GM21619 (cell line): Measurements from ENCODE around the gene PAIP1.
"Not testable (repeated sequence)": the region's sequence is repeated elsewhere in the genome, so short reads cannot be mapped to it uniquely, and the experiment has no call there.

Source experiments
- ATAC-seq: cut with Tn5 transposase; IDR thresholded peaks from one replicate; pipeline ENCODE4 v1.9.1; 2021; ENCODE audit not compliant: unreplicated experiment

PAIP1 gene

DNA sequence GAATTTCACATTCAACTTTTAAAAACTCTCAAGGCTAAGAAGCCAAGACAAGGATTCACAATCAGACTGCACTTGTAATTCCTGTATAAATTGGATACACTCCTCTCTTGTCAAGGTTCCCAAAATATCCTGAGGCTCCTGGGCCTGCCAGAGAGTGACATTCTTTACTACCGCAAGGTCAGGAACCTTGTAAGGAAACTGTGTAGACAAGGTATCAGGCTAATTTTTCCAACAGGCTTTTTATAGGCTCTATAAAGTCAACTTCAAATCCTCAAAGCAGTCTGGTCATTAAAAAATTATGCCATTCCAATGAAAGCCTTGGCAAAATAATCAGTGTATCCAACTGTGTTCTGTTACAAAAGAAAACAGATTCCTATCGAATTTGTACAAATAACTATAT lies 15.5 kb upstream of the PAIP1 start:
- no peak for ATAC-seq

DNA sequence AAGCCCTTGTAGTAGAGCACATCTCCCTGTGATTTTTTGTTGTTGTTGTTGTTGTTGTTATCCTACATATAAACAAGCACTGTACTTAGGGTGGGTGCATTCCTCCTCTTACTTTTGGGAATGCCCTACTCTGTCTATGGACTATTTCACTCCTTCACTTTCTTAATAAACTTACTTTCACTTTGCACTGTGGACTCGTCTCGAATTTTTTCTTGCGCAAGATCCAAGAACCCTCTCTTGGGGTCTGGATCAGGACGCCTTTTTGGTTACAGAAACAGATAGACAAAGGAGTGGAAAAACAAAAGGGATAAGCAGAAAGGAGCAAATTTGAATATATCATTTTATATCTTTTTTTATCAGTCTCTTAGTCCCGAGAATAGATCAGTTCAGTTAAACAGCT lies 14.4 kb upstream of the PAIP1 start:
- ATAC-seq: no peak

DNA sequence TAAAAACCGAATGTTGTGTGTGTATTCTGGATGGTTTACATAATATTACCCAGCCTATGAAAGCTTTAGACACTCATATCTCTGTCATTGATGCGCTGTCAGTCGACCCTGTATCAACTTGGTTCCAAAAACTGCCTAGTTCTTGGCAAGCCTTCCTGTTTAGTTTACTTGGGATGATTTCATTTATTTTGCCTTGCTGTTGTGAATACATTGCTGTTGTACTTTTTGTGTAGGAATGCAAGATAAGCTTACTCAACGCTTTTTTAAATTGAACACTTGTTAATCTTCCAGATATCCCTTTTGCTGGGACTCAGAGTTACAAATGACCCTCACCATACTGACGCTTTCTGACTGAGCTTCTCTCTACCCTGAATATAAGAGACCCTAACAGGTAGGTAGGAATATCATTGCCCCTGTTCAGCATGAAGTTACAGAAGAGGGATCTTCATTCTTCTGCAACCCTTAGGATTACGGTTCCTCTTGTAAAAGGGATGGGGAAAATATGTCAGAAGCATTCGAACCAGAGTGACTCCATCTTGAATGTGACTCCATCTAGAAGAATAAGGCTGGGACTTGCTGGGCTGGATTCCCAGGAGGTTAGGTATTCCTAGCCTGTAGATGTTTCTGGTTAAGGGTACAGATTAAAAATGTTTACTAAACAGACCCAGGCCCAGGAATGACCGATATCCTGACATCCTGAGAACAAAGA lies 13.7 kb upstream of the PAIP1 start:
- ATAC-seq: no peak

DNA sequence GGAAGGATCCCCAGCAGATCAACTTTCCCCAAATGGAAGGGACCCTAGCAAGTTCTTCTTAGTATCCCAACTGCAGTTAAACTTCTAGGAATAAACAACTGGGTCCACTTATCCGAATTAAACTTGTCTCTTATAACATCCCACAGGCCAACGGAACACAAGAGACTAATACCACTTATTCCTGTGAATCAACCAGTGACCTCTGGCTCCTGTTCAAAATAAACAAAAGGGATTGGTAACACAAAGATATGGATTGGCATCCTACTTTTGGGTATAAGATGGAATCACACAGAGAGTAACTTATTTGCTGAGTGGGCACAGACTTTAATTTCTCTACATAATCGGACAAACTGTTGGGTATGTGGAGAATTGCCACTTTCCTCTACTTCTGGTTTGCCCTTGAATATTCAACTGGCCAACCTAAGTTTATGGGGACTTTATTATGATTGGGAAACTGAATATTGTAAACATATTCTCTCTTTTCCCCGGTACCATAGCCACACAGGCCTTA lies 12.4 kb upstream of the PAIP1 start:
- no peak for ATAC-seq

DNA sequence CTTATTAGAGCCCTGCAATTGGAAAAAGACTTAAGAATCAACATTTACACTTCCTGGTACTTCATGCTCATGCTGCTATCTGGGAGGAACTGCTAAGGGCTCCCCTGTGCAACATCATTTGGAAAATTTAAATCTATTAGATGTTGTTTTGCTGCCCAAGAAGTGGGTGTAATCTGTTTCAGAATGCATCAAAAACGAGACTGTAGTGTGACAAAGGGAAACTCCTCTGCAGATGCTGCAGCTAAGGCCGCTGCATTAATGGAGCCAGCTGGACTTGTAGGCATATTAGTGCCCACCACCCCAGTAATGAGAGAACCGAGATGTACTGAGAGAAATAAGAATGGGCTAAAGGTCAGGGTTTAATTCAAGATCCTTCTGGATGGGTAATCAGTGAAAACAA lies 11.1 kb upstream of the PAIP1 start:
- ATAC-seq: peak; percentile 54

DNA sequence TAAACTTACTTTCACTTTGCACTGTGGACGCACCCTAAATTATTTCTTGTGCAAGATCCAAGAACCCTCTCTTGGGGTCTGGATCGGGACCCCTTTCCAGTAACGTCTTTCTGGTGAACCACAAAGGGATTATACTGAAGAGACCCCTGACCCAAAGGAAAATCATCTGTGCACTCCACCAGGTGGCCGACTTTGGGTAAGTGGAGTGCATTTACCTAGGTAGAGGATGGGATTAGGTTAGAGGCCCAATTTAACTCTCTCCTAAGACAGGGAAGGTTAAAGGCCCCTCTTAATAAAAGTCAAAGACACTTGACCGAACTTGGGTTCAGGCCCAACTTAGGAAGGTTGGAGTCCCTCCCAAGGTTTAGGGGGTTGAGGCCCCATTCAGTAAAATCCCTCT lies 8.2 kb upstream of the PAIP1 start:
- ATAC-seq: no peak

DNA sequence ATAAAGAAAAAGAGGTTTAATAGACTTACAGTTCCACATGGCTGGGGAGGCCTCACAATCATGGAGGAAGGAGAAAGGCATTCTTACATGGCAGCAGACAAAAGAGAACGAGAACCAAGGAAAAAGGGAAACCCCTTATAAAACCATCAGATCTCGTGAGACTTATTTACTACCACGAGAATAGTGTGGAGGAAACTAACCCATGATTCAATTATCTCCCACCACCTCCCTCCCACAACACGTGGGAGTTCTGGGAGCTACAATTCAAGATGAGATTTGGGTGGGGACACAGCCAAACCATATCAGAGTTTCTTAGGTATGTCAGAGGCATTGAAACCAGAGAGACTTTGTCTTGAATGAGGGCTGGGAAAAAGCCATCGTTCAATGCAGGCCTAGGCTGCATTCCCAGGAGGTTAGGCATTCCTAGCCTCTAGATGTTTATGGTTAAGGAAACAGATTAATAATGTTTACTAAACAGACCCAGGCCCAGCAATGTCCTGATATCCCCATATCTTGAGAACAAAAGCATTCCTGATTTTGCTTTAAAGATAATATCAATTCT lies 7.5 kb upstream of the PAIP1 start:
- no peak for ATAC-seq

DNA sequence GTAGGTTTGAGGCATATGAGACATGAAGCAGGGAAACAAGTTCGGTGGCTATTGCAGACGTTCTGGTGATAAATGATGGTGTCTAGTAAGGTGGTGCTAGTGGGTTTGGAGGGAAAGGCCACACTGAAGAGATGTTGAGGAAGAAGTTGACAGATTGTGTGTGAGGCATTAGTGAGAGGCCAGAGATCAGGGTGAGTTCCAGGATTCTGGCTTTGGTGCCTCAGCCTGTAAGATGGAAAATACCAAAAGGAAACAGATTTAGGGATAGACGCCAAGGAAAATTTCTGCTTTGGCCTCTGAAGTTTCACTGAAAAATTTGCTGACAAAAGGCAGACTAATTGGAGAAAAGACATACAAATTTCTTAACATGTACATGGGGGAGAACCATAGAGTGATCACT lies 6.4 kb upstream of the PAIP1 start:
- no peak for ATAC-seq

DNA sequence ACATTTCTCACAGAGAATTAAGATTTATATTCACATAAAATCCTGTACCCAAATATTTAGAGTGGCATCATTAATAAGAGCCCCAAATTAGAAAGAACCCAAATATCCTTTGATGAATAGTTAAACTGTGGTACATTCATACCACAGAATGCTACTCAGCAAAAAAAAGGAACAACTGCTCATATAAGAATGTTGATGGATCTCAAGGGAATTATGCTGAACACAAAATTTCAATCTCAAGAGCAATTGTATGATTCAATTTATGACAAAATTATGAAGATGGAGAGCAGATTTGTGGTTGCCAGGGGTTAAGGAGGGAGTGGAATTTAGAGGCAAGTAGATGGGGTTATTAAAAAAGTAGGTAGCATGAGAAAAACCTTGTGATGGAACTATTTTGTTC lies 4.5 kb upstream of the PAIP1 start:
- ATAC-seq: no peak

DNA sequence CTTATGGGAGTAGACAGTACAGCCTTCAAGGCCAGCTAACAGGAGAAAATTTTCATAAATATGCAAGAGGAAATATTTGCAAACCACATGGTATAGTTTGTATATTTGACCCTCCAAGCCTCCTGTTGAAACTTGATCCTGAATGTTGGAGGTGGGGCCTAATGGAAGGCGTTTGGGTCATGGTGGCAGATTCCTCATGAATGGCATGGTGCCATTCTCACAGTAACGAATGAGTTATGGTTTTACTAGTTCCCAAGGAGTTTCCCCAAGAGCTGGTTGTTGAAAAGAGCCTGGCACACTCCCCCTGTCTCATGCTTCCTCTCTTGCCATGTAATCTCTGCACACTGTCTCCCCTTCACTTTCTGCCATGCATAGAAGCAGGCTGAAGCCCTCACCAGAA lies 3.3 kb upstream of the PAIP1 start:
- ATAC-seq: no peak

DNA sequence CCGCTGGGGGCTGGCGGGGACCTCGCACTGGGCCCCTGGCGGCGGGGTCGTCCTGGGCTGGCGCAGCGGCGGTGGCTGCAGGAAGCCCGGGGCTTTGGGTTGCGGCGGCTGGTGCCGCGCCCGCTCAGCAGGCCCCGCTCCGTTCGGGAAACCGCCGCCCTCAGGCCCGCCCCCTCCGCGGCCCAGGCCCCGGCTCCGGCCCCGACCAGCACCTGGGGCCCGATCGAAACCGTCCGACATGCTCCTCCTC lies 345 bp downstream of the PAIP1 start:
- ATAC-seq: peak; percentile 88

DNA sequence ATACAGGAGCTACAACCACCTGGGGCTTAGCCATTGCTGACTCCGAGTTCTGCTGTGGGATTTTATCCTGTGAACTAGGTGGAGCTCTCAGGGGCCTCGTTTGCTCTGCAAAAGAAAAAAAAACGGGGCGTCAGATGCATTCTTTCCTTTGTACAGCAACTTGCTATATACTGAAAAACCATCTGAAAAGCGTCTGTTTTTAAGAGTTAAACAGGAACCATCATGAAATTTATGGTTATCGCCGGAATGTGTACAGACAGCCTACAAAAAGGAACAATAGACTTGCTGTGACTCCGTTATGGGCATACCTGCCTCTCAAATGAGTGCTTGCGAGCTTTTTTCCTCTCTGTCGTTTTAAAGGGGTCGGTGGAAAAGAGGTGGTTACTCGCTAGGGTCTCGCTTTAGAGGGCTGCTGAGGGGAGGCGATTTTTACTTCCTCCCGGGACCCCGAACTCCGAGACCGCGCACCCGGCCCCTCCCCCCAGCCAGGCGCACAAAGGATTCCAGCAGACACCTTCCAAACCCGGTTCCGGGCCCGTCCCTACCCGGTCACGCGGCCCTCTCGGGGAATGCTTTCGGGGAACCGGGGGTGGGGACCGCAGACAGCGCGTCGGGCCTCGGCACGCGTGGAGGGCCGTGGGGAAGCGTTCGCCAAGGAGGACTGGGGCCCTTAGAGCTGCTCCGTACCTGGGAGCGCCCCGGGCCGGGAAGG lies 826 bp downstream of the PAIP1 start:
- ATAC-seq: peak; percentile 17

DNA sequence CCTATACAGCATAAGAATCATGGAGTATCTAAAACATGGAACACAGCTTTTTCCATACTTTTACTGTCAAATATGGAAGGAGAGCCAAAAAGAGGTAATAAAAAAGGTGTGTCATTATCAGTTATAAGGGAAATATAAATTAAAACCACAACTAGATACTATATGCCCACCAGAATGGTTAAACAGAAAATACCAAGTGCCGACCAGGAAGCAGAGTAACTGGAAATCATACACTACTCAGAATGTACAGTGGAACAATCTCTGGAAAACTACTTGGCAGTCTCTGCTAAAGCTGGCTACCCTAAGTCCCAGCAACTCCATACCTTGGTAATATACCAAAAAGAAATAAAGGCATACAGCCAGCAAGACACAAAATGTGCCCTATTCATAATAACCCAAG lies 2.4 kb downstream of the PAIP1 start:
- no peak for ATAC-seq

DNA sequence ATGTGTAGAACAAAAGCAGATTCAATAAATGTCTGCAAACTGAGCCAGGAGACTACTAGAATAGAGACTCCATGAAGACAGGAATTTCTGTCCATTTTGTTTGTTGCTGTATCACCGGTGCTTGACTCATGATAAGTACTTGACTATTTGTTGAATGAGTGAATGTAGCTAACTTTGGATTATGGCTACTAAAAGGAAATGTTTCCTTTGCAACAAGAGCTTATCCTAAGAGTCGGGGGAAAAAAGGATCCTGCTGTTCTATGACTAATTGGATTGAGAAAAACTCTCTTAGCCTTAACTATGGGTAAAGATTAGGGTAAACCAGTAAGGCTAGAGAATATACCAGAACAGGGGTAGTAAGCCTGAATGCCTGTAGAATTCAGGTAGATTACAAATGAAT lies 3.5 kb downstream of the PAIP1 start:
- ATAC-seq: no peak

DNA sequence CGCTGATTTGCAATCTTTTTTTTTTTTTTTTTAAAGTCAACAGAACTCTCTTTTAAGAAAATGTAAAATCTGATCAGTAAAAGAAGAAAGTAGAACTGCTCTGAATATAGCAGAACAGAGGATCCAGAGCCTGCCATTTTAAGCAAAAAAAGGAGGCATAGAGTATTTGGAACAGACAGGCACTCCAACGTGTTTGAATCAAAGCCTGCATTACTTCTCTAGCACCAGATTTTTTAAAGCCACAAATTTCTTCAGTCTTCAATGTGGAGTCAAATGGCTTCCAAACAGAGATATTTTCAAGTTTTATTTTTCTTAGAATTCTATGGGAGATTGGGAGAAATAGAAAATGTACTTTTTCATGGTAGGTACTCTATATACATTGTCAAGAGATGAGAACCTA lies 5.1 kb downstream of the PAIP1 start:
- no peak for ATAC-seq

DNA sequence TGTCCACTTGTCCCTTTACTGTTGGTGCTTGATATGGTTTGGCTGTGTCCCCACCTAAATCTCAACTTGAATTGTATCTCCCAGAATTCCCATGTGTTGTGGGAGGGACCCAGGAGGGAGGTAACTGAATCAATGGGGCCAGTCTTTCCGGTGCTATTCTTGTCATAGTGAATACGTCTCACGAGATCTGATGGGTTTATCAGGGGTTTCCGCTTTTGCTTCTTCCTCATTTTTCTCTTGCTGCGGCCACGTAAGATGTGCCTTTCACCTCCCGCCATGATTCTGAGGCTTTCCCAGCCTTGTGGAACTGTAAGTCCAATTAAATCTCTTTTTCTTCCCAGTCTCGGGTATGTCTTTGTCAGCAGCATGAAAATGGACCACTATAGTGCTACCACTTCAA lies 7.6 kb downstream of the PAIP1 start:
- not testable (repeated sequence) for ATAC-seq

DNA sequence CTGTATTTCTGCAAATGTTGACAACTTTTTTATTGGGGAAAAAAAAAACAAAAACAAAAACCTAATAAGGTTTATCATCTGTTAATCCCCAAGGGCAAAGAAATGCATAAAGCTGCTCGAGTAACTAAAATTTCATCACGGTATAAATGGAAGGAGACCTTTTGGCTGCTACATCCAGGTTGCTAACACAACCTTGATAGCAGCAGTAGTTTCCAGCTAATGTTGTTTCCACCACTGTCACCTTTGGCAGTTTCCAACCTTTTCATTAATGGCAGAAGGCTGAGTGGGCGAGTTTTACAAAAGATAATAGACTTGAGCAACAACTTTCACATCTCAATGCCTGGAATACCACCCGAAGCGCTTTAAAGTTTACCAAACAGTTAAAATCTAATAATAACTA lies 8.5 kb downstream of the PAIP1 start:
- ATAC-seq: no peak

DNA sequence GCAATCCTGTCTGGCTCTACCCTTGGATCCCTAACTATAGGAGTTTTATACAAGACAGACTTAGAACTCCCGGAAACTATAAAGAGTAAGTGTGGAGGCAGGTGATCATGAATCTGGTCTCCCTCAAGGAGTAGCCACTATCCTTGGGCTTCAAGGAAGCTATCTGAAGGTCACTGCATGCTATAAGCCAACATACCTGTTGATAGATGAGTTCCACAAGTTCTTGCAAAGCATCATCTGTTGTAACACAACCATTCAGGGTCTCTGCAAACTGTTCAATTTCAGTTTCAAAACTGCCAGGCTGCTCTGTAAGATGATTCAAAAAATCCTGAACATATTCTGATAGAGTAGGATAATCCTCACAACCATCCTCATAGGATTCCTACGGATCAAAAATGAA lies 9.3 kb downstream of the PAIP1 start:
- ATAC-seq: no peak

DNA sequence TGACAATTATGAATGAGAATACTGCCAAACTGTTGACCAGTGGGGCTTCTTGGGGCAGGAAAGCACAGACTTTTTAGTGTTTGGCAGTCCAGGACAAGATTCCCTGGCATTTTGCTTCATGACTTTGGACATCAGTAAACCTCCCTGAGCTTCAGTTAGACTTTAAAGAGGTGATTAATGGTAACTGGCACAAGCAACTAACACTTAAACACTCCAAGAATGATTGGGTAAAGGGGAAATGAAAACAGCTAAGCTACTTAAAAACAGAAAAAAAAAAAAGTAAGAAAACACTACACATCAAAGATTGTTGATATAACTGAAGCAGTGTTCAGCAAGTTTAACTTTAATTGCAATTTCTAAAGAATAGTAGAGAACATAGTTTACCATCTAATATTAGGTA lies 13.4 kb downstream of the PAIP1 start:
- ATAC-seq: no peak

DNA sequence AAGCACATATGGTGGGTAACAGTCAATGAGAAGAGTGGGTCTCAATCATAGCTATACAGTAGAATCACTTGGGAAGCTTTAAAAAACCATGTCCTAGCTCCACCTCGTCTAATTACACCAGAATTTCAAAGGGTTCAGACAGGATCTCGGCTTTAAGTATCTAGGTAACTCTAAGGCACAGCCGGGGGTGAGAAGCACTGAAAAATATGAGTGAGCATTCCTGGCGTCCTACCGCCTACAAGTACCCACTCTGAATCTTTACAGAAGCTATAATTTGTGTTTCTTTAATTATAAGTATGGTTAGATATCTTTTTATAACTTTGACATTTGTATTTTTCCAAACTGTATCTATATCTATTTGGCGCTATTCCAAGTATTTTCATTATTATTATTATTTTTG lies 16.1 kb downstream of the PAIP1 start:
- no peak for ATAC-seq

DNA sequence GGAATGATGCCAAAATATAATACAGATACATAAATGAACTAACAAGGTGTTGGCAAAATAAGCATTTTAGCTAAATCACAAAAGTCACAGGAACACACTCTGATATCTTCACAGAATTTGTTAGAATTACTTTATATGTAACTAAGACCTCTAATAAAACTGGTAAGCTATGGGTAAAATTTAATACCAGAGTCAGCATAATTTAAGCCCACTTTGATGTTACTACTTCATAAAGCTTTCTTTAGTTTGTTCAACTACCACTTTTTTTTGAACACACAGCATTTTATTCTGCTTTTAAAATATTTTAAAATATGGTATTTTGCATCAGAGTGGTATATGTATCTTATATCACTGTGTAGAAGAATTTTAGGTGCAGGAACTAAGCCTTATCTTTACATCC lies 19.9 kb downstream of the PAIP1 start:
- no peak for ATAC-seq

DNA sequence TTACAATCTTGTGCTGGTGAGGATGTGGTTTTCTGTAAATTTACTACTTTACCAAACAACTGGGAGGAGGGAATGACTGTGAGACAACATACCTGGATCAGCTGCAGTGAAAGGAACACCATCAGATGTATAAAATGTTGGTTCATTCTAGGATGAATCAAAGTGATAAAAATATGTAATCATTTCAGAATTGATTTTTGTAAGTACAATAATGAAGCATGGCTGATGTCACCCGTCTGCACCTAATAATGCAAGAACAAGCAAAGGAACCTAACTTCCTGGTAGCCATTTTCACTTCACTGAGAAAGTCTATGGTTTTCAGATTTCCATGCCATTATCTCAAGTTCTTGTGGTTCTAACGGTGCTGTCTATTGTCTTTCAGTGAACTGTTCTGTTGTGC lies 23.2 kb downstream of the PAIP1 start:
- no peak for ATAC-seq

DNA sequence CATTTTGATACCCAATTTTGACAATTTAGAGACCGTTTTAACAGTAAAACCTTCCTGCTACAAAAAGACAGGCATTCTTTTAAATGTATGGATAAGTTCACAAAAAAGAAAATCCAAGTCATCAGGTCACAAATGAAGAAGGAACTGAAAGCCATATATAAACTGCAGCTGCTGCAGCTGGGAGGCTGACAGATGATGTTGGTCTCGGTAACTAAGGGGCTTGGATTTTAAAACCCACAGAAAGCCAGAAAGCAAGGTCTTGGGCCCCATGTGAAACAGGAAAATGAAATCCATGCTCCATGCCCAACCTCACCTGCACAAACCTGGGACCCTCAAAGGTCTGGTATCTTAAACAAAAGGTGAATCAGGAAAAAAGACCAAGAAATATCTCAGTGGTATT lies 26.2 kb downstream of the PAIP1 start:
- no peak for ATAC-seq
